Hippocampal formation (tissue), 2 donors: ENCODE measurements around the gene IFITM5.
"Not testable (repeated sequence)": the region's sequence is repeated elsewhere in the genome, so short reads cannot be mapped to it uniquely, and the experiment has no call there.

Experiments
- DNase-seq, 2 donors: peaks; one replicate each; lab custom pipeline; 2025; lab: John Stamatoyannopoulos, UW

IFITM5 gene

DNA sequence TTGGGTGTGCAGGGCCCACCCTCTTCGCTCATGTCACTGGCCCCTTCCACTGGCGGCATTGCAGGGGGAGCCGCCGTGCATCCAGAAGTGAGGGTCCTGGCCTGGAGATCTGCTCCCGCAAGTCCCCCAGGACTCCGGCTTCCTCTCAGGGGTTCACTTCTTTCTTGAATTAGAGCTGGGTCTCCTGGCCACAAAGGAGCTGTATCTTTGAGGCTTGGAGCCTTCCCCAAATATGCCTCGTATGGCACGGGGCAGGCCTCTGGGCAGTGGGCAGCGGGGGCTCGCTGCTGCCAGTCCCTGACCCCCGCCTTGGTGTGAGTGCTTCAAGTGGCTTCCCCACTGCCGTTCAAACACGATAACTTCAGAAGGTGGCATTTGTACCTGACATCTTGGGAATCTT is 28.7 kb upstream of the IFITM5 start:
- DNase-seq = no peak

DNA sequence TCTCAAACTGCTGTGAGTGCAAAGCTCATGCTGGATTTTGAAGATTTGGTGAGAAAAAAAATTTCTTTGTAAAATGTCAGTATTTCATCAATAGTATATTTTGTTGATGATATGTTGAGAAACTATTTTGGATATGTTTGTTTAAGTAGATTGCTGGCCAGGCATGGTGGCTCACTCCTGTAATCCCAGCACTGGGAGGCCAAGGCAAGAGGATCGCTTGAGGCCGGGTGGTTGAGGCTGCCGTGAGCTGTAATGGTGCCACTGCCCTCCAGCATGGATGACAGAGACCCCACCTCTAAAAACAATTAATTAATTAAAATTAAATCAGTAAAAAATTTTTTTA is 28.2 kb upstream of the IFITM5 start:
- no peak for DNase-seq

DNA sequence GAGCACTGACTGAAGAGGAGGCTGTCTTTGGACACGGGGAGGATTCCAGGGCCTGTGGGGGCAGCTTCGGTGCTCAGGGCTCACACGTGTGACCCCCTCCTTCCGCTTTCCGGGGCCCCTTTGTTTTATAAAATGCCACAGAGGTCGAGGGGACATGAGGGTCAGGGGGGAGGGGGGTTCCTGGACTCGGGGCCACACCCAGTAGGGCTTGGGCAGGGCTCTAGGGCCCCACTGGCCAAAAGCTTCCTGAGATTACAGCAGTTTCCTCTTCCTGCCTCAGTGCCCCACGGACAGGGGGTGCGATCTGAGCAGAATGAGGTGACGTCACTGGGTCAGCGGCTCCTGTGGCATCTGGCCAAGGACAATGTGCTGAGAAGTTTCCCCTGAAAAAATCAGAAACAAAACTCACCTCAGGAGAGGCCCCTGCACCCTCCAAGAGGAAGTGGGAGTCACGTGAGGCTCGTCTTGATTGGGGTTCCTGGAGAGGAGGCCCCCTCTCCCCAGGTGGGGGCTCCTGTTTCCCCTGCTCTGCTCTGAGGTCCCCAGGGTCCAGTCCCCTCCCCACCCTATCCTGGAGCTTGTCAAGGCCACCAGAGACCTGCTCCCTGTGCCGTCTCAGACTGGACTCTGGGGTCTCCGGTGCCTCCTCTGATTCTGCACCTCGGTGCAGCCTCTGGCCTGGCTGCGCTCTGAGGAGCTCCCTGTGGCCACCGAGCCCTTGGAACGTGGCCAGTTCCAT is 27.7 kb upstream of the IFITM5 start:
- no peak for DNase-seq

DNA sequence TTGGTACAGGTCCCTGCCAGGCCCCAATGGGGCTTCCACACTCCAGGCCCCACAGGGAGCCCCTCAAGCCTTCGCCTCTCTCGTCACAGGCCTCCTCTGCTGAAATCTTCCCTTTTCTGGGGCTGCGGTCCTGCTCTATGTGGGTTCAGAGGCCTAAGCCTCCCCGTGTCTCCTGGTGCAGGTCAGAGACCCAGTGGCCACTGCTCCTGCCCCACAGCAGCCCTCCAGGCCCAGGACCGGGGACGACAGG is 27.2 kb upstream of the IFITM5 start:
- no peak for DNase-seq

DNA sequence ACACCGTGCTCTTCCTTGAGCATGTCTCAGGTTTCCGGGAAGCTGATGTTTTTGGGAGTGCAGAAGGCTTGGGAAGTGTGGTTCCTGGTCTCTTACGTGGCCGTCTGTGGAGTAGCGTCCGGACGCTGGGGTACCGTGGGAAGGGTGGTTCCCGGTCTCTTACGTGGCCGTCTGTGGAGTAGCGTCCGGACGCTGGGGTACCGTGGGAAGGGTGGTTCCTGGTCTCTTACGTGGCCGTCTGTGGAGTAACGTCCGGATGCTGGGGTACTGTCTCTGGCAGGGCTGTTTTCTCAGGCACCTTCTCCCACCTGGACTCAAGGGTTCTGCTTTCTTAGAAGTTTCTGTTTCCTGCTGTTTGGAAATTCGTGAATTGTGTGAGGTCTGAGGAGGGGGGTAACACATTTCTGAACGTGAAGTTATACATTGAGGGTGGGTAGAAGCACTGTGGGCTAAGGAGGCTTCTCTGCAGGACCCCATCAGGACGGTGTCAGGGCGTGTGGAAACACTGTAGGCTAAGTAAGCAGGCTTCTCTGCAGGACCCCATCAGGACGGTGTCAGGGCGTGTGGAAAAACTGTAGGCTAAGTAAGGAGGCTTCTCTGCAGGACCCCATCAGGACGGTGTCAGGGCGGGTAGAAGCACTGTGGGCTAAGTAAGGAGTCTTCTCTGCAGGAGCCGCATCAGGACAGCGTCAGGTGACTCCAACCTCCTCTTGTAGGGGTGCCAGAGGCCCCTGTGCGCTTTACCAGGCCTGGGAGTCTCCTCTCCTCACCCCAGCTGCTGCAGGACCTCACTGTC is 26.7 kb upstream of the IFITM5 start:
- no peak for DNase-seq

DNA sequence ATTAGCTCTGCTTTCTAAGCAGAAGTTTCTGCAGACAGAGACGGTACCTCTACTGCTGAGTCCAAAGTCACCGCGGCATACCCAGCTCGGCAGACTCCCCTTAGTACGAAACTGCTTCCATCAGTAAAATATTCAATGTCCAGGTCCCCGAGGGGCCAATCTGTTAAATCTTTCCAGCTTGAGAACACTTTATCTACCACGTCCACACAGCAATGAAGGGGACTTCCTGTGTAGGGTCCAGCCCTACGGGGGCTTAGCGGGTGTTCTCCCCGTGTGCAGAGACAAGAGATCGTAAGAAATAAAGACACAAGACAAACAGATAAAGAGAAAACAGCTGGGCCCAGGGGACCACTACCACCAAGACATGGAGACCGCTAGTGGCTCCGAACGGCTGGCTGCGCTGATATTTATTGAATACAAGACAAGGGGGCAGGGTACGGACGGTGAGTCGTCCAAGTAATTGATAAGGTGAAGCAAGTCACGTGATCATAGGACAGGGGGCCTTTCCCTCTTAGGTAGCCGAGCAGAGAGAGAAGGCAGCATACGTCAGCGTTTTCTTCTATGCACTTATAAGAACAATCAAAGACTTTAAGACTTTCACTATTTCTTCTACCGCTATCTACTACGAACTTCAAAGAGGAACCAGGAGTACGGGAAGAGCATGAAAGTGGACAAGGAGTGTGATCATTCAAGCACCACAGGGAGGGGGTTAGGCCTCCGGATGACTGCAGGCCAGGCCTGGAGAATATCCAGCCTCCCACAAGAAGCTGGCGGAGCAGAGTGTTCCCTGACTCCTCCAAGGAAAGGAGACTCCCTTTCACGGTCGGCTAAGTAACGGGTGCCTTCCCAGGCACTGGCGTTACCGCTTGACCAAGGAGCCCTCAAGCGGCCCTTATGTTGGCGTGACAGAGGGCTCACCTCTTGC is 25.5 kb upstream of the IFITM5 start:
- DNase-seq = not testable (repeated sequence)

DNA sequence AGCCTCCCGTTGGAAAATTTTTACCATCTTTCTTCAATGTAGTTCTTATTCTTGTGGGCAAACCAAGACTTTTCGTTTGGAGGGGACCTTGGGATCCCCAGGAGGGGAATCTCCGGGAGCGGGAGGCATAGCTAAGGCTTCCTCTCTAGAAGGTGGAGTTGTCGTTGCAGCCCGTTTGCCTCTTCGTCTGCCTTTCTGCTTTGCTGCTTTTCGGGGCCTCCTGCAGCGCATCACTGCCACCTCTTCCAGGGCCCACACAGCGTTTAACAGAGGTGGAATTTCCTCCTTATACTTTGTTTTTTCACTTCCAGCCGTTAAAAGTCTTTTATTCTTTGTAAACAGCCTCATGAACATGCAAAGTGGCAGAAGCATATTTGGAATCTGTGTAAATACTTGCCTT is 24.8 kb upstream of the IFITM5 start:
- no peak for DNase-seq

DNA sequence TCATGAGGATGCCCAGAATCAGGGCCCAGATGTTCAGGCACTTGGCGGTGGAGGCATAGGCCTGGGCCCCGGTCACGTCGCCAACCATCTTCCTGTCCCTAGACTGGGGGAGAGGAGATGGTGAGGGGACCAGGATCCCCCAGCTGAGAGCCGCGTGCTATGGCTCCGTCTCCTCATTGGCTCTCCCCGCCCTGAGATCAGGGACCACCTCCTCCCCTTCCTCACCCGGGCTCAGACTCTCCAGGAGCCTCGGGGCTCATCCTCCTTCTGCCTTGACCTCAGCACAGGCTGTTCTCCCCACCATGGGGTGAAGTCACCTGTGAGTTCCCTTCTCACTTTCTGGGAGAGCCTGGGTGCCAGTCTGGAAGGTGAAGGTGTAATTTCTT is 20.6 kb upstream of the IFITM5 start:
- not testable (repeated sequence) for DNase-seq

DNA sequence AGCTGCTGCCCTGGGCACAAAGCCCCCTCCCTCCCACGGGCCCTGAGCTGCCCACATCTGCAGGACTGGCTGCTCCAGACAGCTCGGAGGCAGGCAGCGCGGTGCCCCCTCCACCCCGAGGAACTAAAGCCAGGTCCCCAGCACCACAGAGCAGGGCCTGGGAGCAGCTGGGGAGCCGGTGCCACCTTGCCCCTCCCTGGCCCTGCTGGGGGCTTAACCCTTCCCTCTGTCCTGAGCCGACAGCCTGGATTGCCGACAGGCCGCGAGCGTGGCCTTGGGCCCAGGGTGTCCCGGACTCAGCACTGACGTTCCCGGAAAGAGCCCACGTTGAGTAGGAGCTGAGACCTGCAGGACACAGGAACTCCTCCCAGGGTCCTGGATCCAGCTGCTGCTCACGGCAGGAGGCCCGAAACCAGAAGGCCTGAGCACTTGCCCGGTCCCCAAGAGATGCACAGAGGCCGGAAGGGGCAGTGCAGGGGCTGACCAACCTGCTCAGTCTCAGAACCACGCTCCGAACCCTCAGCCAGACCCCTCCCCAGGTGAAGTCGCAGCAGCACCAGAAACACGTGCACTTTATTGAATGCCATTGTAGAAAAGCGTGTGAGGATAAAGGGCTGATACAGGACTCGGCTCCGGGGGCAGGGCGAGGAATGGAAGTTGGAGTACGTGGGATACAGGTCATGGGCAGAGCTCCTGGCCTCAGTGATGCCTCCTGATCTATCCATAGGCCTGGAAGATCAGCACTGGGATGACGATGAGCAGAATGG is 20.0 kb upstream of the IFITM5 start:
- DNase-seq = not testable (repeated sequence)

DNA sequence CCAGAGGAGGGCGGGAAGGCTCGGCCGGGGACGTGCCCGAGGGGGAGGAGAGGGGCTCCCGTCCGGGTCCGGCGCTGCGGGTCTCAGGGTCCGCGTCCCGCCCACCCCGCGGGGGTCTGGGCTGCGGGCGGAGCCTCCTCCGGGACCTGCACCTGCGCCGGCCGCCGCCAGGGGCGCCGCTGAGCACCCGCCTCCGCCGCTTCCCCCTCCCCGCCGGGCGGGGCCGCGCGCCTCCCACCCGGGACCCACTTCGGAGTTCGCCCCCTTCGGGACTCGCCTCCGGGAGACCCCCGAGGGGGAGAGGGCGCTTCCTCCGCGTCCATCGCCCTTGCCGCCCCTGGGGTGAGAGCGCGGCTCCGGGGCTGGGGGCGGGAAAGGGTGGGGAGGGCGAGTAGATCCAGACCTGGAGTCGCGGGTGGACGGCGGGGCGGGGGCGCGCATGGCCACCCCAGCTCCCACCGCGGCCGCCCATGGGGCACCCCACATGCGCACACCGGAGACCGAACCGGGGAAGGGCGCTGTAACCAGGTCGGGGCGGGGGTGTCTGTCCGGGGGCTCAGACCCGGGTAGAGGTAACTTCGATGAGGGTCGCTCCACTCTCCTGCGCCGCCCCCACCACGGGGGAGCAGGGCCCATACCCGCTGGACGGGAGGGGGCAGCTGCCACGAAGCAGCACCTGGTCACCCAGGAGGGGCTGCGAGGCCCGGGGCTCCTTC is 19.2 kb upstream of the IFITM5 start:
- DNase-seq = not testable (repeated sequence)

DNA sequence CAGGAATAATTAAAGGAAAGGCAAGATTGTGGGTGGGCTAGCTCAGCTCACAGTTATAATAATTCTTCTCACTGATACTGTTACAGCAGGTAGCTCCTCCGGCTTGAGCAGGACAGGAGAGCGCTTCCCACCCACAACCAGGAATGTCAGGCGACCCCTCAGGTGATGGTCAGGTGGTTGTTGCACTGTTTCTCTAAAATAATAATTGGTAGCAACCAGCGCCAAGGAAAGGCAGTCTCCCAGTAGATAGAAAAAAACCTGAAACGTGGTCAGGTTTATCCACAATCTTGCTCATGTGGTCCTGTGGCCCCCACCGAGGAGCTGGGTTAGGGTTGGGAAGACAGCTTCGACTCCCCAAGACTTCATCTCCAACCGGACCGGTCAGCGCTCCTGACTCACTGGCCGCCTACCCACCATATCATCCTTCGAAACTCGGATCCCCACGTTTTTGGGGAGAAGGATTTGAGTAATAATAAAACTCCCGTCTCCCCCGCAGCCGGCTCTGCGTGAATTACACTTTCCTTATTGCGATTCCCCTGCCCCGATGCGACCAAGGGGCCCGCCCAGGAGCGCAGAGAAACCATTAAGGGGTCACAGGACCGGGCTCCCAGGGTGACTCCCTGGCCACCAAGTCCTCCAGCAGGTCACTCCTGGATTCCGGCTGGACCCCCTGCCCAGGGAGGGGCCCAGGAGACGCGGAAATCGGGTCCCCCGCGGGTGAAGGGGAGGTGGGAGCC is 18.5 kb upstream of the IFITM5 start:
- DNase-seq = not testable (repeated sequence)

DNA sequence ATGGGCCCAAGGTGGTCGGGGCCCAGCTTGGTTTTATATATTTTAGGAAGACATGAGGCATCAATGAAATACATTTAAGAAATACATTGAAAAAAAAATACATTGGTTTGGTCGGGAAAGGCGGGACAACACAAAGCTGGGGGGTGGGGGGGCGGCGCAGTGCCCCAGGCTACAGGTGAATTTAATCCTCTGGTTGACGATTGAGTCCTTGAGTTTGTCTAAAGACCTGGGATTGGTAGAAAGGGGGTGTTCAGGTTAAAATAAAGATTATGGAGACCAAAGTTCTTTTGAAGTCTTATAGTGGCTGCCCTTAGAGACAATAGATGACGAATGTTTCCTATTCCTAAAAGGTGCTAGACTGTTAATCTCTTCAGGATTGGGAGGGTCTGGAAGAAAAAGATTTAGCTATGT is 17.6 kb upstream of the IFITM5 start:
- no peak for DNase-seq

DNA sequence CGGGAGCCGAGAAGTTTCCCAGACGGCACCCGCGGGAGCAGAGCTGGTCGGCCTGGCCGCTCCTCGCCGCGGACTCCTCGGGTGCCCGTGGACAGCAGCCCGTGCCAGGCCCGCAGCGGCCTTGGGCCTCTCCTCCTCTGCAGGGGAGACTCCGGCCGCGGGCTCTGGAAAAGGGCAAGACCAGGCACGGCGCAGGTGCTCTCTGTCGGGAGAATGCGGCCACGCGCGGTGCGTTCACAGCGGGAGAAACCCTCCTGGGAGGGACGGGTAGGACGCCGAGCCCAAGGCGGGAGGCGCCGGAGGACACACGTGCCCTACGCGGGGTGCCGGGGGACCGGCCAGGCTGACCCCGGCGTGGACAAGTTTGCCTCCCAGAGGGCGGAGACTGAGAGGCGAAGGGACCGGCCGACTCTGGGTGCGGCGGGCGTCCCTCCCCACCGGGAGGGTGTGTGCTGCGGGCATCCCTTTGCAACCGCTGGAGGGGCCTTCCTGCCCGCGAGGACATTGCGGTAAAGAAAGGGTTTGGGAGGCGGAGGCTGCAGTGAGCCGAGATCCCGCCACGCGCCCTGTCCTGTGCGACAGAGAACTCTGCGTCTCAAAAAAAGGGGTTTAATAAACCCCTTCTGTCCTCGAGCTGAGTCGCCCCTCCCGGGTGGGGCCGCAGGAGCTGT is 16.8 kb upstream of the IFITM5 start:
- no peak for DNase-seq

DNA sequence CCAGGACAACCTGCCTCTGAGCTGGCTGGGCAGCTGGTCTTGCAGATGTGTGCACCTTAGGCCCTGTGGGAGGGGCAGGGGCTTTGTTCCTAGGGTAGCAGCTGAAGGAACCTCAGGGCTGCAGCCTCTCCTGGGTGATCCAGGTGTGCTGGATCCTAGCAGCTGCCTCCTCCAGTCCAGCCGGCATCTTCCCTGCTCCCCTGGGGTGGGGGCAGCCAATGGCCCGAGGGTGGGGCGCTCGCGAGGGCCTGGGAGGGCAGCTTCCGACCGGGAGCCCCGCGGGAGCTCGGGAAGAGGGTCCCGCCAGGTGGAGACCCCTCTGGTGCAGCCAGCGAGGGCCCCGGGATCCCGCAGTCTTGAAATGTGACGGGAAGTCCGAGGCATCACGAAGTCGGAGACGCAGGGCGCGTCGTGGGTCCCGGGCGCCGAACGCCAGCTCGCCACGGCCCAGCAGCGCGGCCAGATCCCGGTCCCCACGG is 16.2 kb upstream of the IFITM5 start:
- no peak for DNase-seq

DNA sequence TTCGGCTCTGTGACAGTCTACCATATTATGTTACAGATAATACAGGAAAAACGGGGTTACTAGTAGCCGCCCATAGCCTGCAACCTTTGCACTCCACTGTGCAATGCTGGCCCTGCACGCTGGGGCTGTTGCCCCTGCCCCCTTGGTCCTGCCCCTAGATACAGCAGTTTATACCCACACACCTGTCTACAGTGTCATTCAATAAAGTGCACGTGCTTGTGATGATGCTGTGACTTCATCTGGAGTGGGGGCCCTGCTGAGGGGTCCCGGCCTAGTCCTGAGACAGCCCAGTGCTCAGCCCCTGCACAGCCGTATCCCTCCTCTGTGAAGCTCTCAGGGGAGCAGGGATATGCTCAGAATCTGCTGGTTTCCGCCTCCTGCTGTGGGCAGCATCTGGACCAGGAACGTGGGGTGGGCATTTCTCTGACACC is 15.7 kb upstream of the IFITM5 start:
- DNase-seq = no peak

DNA sequence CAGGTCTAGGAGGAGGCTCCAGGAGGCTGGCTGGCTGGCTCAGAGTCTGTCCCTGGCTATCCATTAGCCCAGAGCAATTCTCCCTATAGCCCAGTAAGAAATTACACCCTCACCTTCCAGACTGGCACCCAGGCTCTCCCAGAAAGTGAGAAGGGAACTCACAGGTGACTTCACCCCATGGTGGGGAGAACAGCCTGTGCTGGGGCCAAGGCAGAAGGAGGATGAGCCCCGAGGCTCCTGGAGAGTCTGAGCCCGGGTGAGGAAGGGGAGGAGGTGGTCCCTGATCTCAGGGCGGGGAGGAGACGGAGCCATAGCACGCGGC is 15.2 kb upstream of the IFITM5 start:
- not testable (repeated sequence) for DNase-seq

DNA sequence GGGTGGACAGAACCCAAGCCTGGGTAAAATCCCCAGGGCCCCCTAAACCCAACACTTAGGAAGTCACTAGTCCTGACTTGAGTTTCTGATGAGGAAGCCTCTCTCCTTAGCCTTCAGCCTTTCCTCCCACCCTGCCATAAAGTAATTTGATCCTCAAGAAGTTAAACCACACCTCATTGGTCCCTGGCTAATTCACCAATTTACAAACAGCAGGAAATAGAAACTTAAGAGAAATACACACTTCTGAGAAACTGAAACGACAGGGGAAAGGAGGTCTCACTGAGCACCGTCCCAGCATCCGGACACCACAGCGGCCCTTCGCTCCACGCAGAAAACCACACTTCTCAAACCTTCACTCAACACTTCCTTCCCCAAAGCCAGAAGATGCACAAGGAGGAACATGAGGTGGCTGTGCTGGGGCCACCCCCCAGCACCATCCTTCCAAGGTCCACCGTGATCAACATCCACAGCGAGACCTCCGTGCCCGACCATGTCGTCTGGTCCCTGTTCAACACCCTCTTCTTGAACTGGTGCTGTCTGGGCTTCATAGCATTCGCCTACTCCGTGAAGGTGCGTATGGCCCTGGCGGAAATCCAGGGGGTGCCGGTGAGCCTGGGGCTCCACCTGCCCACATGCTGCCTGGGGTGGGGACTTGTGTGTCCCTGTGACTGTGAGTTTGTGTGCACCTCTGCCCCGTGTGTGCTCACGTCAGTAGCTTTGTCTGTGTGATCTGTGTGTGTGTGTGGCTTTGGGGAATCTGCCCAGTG is 14.6 kb upstream of the IFITM5 start, which contains the start of gene IFITM1:
Gene IFITM1, plus strand, starts transcription at position 254 of the 767 bp plus-strand sequence. Its CDS starts 131 bp downstream, at position 385.
- no peak for DNase-seq

DNA sequence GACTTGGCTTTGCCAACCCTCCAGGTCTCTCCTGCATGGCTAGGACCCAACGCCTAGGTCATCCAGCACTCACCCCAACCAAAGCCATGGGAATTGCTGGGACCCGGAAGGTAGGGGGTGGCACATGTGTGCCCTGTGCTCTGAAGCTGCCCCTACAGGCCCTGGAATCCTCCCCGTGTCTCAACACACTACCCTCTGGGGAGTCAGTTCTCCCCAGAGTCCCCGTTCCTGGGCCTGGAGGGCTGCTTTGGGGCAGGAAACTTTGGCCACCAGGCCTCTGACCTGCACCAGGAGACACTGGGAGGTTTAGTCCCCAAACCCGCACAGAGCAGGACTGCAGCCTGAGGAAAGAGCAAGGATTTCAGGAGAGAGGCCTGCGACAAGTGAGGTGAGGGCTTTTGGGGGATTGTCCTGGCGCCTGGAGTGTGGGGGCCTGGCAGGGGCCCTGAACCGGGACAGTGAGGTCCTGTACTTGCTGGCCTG is 14.0 kb upstream of the IFITM5 start:
- DNase-seq = no peak
